ENCODE data around the gene TRMT112.

- TF ChIP-seq TAF1 (conservative IDR thresholded peaks at IDR 0.05) (no peak), CTCF (IDR thresholded peaks at IDR 0.05; ENCODE audit: low read depth, low read length, missing input control) (no peak), RAD21 (IDR thresholded peaks at IDR 0.05) (no peak), REST (IDR thresholded peaks at IDR 0.05) (no peak), ATF3 (IDR thresholded peaks at IDR 0.05) (no peak), YY1 (IDR thresholded peaks at IDR 0.05) (no peak), HNF4G (IDR thresholded peaks at IDR 0.05) (no peak), JUND (IDR thresholded peaks at IDR 0.05) (no peak), ZBTB33 (IDR thresholded peaks at IDR 0.05) (no peak), RXRA (IDR thresholded peaks at IDR 0.05) (peak in 1 of 2 donors; percentile 65)
- TF ChIP-seq, protein P1, sequence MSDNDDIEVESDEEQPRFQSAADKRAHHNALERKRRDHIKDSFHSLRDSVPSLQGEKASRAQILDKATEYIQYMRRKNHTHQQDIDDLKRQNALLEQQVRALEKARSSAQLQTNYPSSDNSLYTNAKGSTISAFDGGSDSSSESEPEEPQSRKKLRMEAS (IDR thresholded peaks at IDR 0.05) = no peak
Observed at GRCh38 chr11:64353715-64354506, 36.6 kb upstream of the TRMT112 start.

All from liver (tissue), 3 donors.